ENCODE data around the gene OR10V1. TPM values are rescaled to one million over a fixed set of nuclear protein-coding genes. Genes with fewer than 3 reads are reported as not detected.
"Not testable (repeated sequence)": the region's sequence is repeated elsewhere in the genome, so short reads cannot be mapped to it uniquely, and the experiment has no call there.

Gene OR10V1
- total and polyA plus RNA-seq, 2 donors from 2014 or later: not detected

DNA sequence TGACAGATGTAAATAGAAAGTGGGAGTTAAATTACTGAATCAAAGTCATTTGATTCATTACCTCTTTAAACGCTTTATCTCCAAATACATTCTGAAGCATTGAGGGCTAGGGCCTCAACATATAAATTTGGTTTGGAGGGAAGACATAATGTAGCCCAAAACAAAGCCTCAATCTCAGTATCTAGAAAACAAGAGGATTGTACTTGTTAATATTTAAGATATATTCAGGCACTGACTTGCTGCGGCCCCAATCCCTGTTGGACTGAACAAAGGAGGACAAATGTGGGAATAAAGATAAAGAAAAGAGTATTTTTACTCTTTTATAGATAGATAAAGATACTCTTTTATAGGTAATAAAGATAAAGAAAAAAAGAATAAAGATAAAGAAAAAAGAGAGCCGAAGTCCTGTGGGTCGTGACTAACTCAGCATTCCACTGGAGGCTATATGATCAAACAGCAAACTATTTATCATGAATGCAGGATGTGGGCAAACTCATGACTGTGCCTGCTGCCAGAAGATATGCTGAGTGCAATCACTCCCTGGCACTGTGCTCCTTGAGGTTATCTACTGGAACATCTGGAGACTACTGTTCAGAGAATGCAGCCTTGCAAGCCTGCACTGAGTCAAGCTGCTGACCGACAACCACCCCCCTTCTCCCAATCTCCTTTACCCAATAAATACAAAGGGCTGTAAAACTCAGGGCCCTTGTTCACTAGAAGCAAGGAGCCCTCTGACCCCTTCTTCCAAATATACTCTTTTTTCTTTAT lies 6.9 kb downstream of the OR10V1 start:
- Histone ChIP-seq H3K4me3 (ENCODE audit: low read length in 3 of 3) (no peak overlapping the region), H3K9ac (ENCODE audit: low read length in 3 of 3) (no peak overlapping the region), H3K9me3 (ENCODE audit: control insufficient read depth in 2 of 3, insufficient read depth in 1 of 3, low read length in 3 of 3) (no peaks in the 10 kb centered on the region), H3K27me3 (ENCODE audit: control insufficient read depth, insufficient read depth, low read length) (no peaks in the 10 kb centered on the region), H3K27ac (ENCODE audit: low read depth in 2 of 2, low read length in 2 of 2) (no peak overlapping the region), H3K4me1 (ENCODE audit: control insufficient read depth in 2 of 3, insufficient read depth in 2 of 3, low read depth in 1 of 3, low read length in 3 of 3) (no peaks in the 10 kb centered on the region), H3K36me3 (ENCODE audit: control insufficient read depth in 2 of 3, insufficient read depth in 3 of 3, low read length in 3 of 3) (no peaks in the 10 kb centered on the region)
- intact Hi-C loops (cut with DNase I): no loop called here
- no peak for DNase-seq
- no peak for FAIRE-seq
- TF ChIP-seq, protein P1, sequence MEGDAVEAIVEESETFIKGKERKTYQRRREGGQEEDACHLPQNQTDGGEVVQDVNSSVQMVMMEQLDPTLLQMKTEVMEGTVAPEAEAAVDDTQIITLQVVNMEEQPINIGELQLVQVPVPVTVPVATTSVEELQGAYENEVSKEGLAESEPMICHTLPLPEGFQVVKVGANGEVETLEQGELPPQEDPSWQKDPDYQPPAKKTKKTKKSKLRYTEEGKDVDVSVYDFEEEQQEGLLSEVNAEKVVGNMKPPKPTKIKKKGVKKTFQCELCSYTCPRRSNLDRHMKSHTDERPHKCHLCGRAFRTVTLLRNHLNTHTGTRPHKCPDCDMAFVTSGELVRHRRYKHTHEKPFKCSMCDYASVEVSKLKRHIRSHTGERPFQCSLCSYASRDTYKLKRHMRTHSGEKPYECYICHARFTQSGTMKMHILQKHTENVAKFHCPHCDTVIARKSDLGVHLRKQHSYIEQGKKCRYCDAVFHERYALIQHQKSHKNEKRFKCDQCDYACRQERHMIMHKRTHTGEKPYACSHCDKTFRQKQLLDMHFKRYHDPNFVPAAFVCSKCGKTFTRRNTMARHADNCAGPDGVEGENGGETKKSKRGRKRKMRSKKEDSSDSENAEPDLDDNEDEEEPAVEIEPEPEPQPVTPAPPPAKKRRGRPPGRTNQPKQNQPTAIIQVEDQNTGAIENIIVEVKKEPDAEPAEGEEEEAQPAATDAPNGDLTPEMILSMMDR (IDR thresholded peaks at IDR 0.05; ENCODE audit: borderline replicate concordance, extremely low read depth, insufficient read depth): no peak

DNA sequence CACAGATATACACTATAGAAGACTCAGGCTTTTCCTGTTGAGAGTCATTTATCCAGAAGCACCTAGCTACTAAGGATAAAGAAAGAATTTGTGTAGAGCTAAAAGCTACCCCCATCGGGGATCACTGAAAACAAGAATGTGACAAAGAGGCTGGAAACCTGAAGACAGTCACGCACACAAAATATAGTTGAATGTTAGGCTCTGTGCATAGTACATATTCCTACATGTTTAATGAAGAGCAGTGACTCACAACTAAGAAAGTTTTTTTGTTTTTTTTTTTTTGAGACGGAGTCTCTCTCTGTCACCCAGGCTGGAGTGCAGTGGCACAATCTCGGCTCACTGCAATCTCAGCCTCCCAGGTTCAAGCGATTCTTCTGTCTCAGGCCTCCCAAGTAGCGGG lies 8.4 kb downstream of the OR10V1 start:
- H3K9ac ChIP-seq (ENCODE audit: low read length in 3 of 3): no peak overlapping the region
- no peaks in the 10 kb centered on the region for H3K27me3 ChIP-seq (ENCODE audit: control insufficient read depth, insufficient read depth, low read length)
- H3K27ac ChIP-seq (ENCODE audit: low read depth in 2 of 2, low read length in 2 of 2): no peak overlapping the region
- intact Hi-C loops (cut with DNase I): no loop called here
- H3K36me3 ChIP-seq (ENCODE audit: control insufficient read depth in 2 of 3, insufficient read depth in 3 of 3, low read length in 3 of 3): no peaks in the 10 kb centered on the region
- FAIRE-seq (no peak), DNase-seq (no peak)
- H3K9me3 ChIP-seq (ENCODE audit: control insufficient read depth in 2 of 3, insufficient read depth in 1 of 3, low read length in 3 of 3): no peaks in the 10 kb centered on the region
- H3K4me3 ChIP-seq (ENCODE audit: low read length in 3 of 3): no peak overlapping the region
- TF ChIP-seq, protein P1 (IDR thresholded peaks at IDR 0.05; ENCODE audit: borderline replicate concordance, extremely low read depth, insufficient read depth): no peak
- H3K4me1 ChIP-seq (ENCODE audit: control insufficient read depth in 2 of 3, insufficient read depth in 2 of 3, low read depth in 1 of 3, low read length in 3 of 3): no peaks in the 10 kb centered on the region

DNA sequence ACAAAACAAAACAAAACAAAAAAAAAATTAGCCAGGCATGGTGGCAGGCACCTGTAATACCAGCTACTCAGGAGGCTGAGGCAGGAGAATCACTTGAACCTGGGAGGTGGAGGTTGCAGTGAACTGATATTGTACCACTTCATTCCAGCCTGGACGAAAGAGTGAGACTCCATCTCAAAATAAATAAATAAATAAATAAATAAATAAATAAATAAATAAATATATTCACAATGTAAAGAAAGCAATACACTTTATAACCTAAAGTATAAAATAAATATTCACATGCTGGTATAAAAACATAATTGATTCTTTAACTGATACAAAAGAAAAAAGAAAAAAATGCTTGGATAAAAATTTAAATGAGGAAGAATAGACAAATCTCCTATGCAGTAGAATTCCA lies 10.1 kb downstream of the OR10V1 start:
- H3K4me1 ChIP-seq (ENCODE audit: control insufficient read depth in 2 of 3, insufficient read depth in 2 of 3, low read depth in 1 of 3, low read length in 3 of 3); H3K4me3 ChIP-seq (ENCODE audit: low read length in 3 of 3); H3K9ac ChIP-seq (ENCODE audit: low read length in 3 of 3); DNase-seq; H3K9me3 ChIP-seq (ENCODE audit: control insufficient read depth in 2 of 3, insufficient read depth in 1 of 3, low read length in 3 of 3); intact Hi-C loops (cut with DNase I); FAIRE-seq; H3K27me3 ChIP-seq (ENCODE audit: control insufficient read depth, insufficient read depth, low read length); H3K27ac ChIP-seq (ENCODE audit: low read depth in 2 of 2, low read length in 2 of 2); H3K36me3 ChIP-seq (ENCODE audit: control insufficient read depth in 2 of 3, insufficient read depth in 3 of 3, low read length in 3 of 3): not testable (repeated sequence)

DNA sequence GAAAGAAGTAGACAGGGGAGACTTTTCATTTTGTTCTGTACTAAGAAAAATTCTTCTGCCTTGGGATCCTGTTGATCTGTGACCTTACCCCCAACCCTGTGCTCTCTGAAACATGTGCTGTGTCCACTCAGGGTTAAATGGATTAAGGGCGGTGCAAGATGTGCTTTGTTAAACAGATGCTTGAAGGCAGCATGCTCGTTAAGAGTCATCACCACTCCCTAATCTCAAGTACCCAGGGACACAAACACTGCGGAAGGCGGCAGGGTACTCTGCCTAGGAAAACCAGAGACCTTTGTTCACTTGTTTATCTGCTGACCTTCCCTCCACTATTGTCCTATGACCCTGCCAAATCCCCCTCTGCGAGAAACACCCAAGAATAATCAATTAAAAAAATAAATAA lies 13.5 kb downstream of the OR10V1 start:
- H3K27ac ChIP-seq (ENCODE audit: low read depth in 2 of 2, low read length in 2 of 2); H3K36me3 ChIP-seq (ENCODE audit: control insufficient read depth in 2 of 3, insufficient read depth in 3 of 3, low read length in 3 of 3); H3K9ac ChIP-seq (ENCODE audit: low read length in 3 of 3); H3K27me3 ChIP-seq (ENCODE audit: control insufficient read depth, insufficient read depth, low read length); H3K4me3 ChIP-seq (ENCODE audit: low read length in 3 of 3); DNase-seq; FAIRE-seq; H3K4me1 ChIP-seq (ENCODE audit: control insufficient read depth in 2 of 3, insufficient read depth in 2 of 3, low read depth in 1 of 3, low read length in 3 of 3); H3K9me3 ChIP-seq (ENCODE audit: control insufficient read depth in 2 of 3, insufficient read depth in 1 of 3, low read length in 3 of 3); intact Hi-C loops (cut with DNase I): not testable (repeated sequence)

Measured in kidney (tissue), 14 donors.